Measurements from ENCODE around the gene KRTAP5-6.

KRTAP5-6 gene

DNA sequence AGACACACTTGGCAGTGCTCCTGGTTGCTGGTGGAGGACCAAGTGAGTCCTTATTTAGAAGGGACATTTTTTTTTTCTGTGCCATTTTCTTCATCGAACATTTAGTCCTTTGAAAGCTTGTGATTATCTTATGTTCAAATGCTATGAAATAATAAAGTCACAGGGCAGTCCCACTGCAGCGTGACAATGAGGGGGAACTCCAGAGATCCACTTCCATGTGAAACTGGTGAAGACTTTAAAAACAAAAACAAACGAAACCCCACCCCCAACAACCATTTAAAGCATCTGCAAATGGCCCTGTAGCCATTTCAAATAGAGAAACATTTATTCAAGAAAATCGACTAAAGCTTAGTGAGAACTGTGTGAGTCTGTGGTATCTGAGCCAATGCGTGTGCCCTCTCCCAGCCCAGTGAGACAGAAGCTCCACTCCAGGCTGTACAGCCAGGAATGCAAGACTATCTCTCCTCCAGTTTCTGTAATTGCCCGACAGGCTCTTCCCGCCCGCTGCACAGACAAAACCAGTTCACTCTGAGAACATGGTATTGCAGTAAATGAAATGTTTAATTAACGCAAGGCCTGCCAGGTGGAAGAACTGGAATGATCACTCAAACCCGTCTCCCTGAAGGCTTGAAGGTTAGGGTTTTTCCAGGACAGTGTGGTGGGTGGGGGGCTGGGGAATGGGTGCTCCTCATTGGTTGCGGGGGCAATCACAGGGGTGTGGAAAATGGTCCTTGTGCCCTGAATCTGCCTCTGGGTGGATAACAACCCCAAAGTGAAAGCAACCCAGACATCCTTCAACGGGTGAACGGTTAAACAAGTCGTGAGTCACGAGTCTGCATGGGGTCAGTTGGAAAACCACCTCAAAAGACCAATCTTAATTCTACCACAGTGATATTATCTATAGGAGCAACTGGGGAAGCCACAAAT, 8.4 kb downstream of the KRTAP5-6 start:
- 95% methylated on average over 8 of the region's 15 CpGs for WGBS (ENCODE audit: insufficient coverage)

DNA sequence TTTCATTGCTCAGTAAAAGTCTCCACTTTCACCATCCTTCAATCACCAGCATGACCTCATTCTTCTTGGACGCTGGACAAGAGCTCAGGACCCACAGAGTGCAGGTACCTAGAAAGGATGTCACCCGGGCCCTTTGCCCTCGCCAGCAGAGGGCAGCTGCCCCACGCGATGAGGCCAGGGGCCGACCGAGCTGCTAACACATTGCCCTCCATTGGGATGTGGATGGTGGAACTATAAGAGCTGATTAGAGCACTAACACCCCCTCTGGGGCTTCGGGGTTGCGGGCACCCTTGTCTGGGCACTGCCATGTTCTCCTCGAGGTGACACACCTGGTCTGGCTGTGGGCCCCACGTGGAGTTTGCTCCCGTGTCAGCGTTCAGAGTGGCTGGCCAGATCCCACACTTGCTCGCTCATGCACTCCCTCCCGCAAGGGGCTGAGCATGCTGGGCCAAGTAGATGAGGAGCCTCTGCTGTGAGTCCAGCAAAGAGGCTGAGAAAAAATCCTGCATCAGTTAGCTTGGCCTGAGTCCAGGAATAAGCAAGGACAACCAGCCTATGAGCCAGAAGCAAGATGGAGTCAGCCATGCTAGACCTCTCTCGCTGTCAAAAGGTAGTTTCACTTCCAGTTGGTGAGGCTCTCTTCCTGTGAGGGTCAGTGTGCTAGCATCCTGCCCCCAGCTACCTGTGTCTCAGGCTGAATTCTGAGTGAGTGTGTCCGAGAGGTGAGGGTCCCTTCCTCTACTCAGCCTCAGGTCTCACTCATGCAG, 9.8 kb downstream of the KRTAP5-6 start:
- 80% methylated on average over 16 of the region's 17 CpGs for WGBS (ENCODE audit: insufficient coverage)
- H3K36me3 ChIP-seq (ENCODE audit: control insufficient read depth in 4 of 4, insufficient read depth in 4 of 4, low read length in 3 of 4): no peaks in the 10 kb centered on the region
- POLR2A ChIA-PET: interaction anchor here (1.1 kb wide), 1 partner anchor 51 kb away, joined by 4 read pairs; no protein-coding TSS in a partner anchor
- peaks cover 0 to 3% (median 0%) of the 10 kb centered on the region in 5 experiments for H3K27me3 ChIP-seq (replicated peaks in 2 of 5; ENCODE audit: control insufficient read depth in 4 of 5, insufficient read depth in 5 of 5, low read length in 4 of 5)
- no peak overlapping the region for H3K4me3 ChIP-seq (ENCODE audit: control insufficient read depth in 1 of 7, extremely low read depth in 1 of 7, insufficient read depth in 4 of 7, low read depth in 2 of 7, low read length in 6 of 7)
- peak; percentile 31 to 50 (median 44) for DNase-seq
- CTCF ChIA-PET: interaction anchor here (0.7 to 3.8 kb wide), 25 partner anchors 10 to 449 kb away, joined by 3 to 35 read pairs (median 4); partner anchors contain the start of gene SYT8
- H3K27ac ChIP-seq (ENCODE audit: insufficient read depth in 1 of 2, low read depth in 1 of 2, low read length in 2 of 2, poor library complexity in 1 of 2, severe bottlenecking in 2 of 2): no peak overlapping the region
- peaks cover 0 to 7% (median 0%) of the 10 kb centered on the region in 4 experiments for H3K4me1 ChIP-seq (ENCODE audit: control extremely low read depth in 1 of 4, control insufficient read depth in 4 of 4, insufficient read depth in 4 of 4, low read length in 3 of 4)
- peaks cover 0 to 6% (median 0%) of the 10 kb centered on the region in 5 experiments for H3K9me3 ChIP-seq (ENCODE audit: control extremely low read depth in 1 of 5, control insufficient read depth in 4 of 5, insufficient read depth in 2 of 5, low read depth in 1 of 5, low read length in 4 of 5)

More for the DNA sequence above, 8.4 kb downstream of the KRTAP5-6 start:
- DNase-seq: peak in 2 of 3 donors; percentile 28 to 77
- ChIA-PET POLR2A (interaction anchor here (0.9 kb wide), 1 partner anchor 384 kb away, joined by 4 read pairs; no protein-coding TSS in a partner anchor), CTCF (interaction anchor here (1.1 to 3.8 kb wide), 4 partner anchors 11 to 127 kb away, joined by 3 to 35 read pairs (median 14); no protein-coding TSS in a partner anchor)
- Histone ChIP-seq H3K9me3 (ENCODE audit: control extremely low read depth in 1 of 5, control insufficient read depth in 4 of 5, insufficient read depth in 2 of 5, low read depth in 1 of 5, low read length in 4 of 5) (peaks cover 0 to 6% (median 3%) of the 10 kb centered on the region in 5 experiments), H3K27me3 (replicated peaks in 2 of 5; ENCODE audit: control insufficient read depth in 4 of 5, insufficient read depth in 5 of 5, low read length in 4 of 5) (peaks cover 0 to 3% (median 0%) of the 10 kb centered on the region in 5 experiments), H3K27ac (ENCODE audit: insufficient read depth in 1 of 2, low read depth in 1 of 2, low read length in 2 of 2, poor library complexity in 1 of 2, severe bottlenecking in 2 of 2) (no peak overlapping the region), H3K4me1 (ENCODE audit: control extremely low read depth in 1 of 4, control insufficient read depth in 4 of 4, insufficient read depth in 4 of 4, low read length in 3 of 4) (peaks cover 0 to 10% (median 3%) of the 10 kb centered on the region in 4 experiments), H3K4me3 (ENCODE audit: control insufficient read depth in 1 of 7, extremely low read depth in 1 of 7, insufficient read depth in 4 of 7, low read depth in 2 of 7, low read length in 6 of 7) (no peak overlapping the region), H3K36me3 (ENCODE audit: control insufficient read depth in 4 of 4, insufficient read depth in 4 of 4, low read length in 3 of 4) (no peaks in the 10 kb centered on the region)

DNA sequence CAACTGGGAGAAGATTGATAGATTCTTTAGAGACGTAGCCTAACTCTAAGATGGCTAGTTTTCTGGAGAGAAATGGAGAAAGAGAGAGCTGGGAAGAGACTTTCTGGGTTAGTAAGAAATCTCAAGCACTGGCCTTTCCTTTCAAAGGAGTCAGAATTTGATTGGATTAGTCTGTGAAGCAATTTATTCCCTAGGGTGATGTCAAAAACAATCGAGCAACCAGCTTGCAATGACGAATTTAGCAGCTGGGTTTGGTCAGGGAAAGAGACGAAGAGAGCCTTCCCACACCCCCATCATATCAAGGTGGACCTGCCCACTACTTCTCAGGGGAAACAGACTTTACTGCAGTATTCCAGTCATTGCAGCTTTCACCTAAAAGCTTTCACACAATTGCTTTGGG, 10.8 kb downstream of the KRTAP5-6 start:
- WGBS (ENCODE audit: insufficient coverage): 58% methylated on average over 4 of the region's 4 CpGs
- Histone ChIP-seq H3K4me3 (ENCODE audit: control insufficient read depth in 1 of 7, extremely low read depth in 1 of 7, insufficient read depth in 4 of 7, low read depth in 2 of 7, low read length in 6 of 7) (no peak overlapping the region), H3K36me3 (ENCODE audit: control insufficient read depth in 4 of 4, insufficient read depth in 4 of 4, low read length in 3 of 4) (no peaks in the 10 kb centered on the region), H3K9me3 (ENCODE audit: control extremely low read depth in 1 of 5, control insufficient read depth in 4 of 5, insufficient read depth in 2 of 5, low read depth in 1 of 5, low read length in 4 of 5) (peaks cover 0 to 6% (median 0%) of the 10 kb centered on the region in 5 experiments), H3K27me3 (replicated peaks in 2 of 5; ENCODE audit: control insufficient read depth in 4 of 5, insufficient read depth in 5 of 5, low read length in 4 of 5) (peaks cover 0 to 3% (median 0%) of the 10 kb centered on the region in 5 experiments), H3K27ac (ENCODE audit: insufficient read depth in 1 of 2, low read depth in 1 of 2, low read length in 2 of 2, poor library complexity in 1 of 2, severe bottlenecking in 2 of 2) (no peak overlapping the region), H3K4me1 (ENCODE audit: control extremely low read depth in 1 of 4, control insufficient read depth in 4 of 4, insufficient read depth in 4 of 4, low read length in 3 of 4) (peaks cover 0 to 7% (median 0%) of the 10 kb centered on the region in 4 experiments)
- ChIA-PET CTCF (interaction anchor here (0.9 to 3.8 kb wide), 13 partner anchors 9 to 448 kb away, joined by 3 to 35 read pairs (median 4); no protein-coding TSS in a partner anchor), POLR2A (no interaction called here)
- DNase-seq: no peak

DNA sequence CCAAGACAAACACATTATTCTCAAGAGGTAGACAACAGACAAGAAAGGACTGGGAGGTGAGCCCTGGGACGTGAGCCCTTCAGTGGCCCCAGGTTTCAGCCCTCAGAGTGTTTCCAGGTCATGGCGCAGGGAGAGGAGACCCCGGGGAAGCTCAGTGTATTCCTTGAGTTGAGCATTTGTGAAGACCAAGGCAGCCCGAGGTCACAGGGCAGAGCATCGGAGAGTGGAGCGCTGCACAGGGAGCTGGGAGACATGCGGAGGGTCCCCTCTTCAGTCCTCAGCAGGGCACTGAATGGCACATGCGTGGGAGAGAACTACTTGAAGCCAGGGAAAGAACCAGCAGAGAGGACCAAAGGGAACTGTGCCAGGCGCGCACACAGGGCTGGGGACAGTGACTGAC, 11.7 kb downstream of the KRTAP5-6 start:
- DNase-seq: no peak
- ChIA-PET CTCF (interaction anchor here (3.8 kb wide), 1 partner anchor 124 kb away, joined by 35 read pairs; no protein-coding TSS in a partner anchor), POLR2A (no interaction called here)
- H3K27ac ChIP-seq (ENCODE audit: insufficient read depth in 1 of 2, low read depth in 1 of 2, low read length in 2 of 2, poor library complexity in 1 of 2, severe bottlenecking in 2 of 2): no peak overlapping the region
- peaks cover 0 to 3% (median 0%) of the 10 kb centered on the region in 5 experiments for H3K27me3 ChIP-seq (replicated peaks in 2 of 5; ENCODE audit: control insufficient read depth in 4 of 5, insufficient read depth in 5 of 5, low read length in 4 of 5)
- H3K9me3 ChIP-seq (ENCODE audit: control extremely low read depth in 1 of 5, control insufficient read depth in 4 of 5, insufficient read depth in 2 of 5, low read depth in 1 of 5, low read length in 4 of 5): peaks cover 0 to 6% (median 0%) of the 10 kb centered on the region in 5 experiments
- H3K4me1 ChIP-seq (ENCODE audit: control extremely low read depth in 1 of 4, control insufficient read depth in 4 of 4, insufficient read depth in 4 of 4, low read length in 3 of 4): peaks cover 0 to 7% (median 0%) of the 10 kb centered on the region in 4 experiments
- H3K4me3 ChIP-seq (ENCODE audit: control insufficient read depth in 1 of 7, extremely low read depth in 1 of 7, insufficient read depth in 4 of 7, low read depth in 2 of 7, low read length in 6 of 7): no peak overlapping the region
- WGBS (ENCODE audit: insufficient coverage): 97% methylated on average over 9 of the region's 10 CpGs
- no peaks in the 10 kb centered on the region for H3K36me3 ChIP-seq (ENCODE audit: control insufficient read depth in 4 of 4, insufficient read depth in 4 of 4, low read length in 3 of 4)

DNA sequence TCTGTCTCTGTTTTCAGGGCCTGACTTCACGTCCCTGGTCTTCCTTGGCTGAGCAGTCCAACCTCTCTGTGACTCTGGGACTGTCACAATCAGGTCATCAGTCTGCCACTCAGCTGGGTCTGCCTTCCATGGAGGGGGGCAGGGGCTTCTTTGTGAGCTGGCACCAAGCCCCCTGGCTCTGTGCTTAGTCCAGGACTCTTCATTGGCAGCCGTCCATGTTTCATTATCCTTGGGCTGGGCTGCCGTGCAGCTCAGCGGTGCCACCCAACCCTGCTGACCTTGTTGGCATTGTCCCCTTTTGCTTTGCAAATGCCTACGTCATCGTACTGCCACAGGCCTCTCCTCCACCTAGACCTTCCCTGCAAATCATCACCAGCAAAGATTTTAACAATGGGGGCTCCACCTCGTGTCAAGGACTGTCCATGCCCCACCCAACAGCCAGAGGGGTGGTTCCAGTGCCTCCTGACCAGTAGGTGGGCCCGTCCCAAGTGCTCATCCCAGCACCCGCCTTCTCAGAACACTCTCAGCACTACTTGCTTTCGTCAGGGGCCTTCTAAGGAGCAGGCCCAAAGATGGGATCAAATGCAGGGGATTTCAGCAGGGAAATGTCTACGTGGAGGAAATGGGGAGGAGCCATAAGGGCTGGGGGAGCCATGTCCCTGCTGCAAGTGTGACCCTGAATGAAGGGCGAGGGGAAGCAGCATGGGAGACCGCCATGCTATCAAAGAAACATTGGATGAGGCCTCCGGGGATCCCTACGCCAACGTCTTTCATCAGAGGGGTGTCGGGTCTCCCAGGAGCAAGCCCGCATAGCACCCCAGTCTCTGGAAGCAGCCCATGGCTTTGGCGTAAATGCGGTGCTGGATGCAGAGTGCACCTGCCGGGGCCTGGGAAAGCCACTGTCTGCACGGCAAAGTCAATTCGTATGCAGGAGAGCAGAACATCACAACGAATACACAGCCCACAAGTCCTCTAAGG, 18.2 kb downstream of the KRTAP5-6 start:
- H3K4me1 ChIP-seq (ENCODE audit: control extremely low read depth in 1 of 4, control insufficient read depth in 4 of 4, insufficient read depth in 4 of 4, low read length in 3 of 4): no peaks in the 10 kb centered on the region
- H3K27ac ChIP-seq (ENCODE audit: insufficient read depth in 1 of 2, low read depth in 1 of 2, low read length in 2 of 2, poor library complexity in 1 of 2, severe bottlenecking in 2 of 2): no peak overlapping the region
- H3K36me3 ChIP-seq (ENCODE audit: control insufficient read depth in 4 of 4, insufficient read depth in 4 of 4, low read length in 3 of 4): no peaks in the 10 kb centered on the region
- CTCF ChIA-PET: no interaction called here
- POLR2A ChIA-PET: no interaction called here
- 89% methylated on average over 22 of the region's 24 CpGs for WGBS (ENCODE audit: insufficient coverage)
- no peaks in the 10 kb centered on the region for H3K9me3 ChIP-seq (ENCODE audit: control extremely low read depth in 1 of 5, control insufficient read depth in 4 of 5, insufficient read depth in 2 of 5, low read depth in 1 of 5, low read length in 4 of 5)
- DNase-seq: no peak
- H3K4me3 ChIP-seq (ENCODE audit: control insufficient read depth in 1 of 7, extremely low read depth in 1 of 7, insufficient read depth in 4 of 7, low read depth in 2 of 7, low read length in 6 of 7): no peak overlapping the region
- H3K27me3 ChIP-seq (replicated peaks in 2 of 5; ENCODE audit: control insufficient read depth in 4 of 5, insufficient read depth in 5 of 5, low read length in 4 of 5): no peaks in the 10 kb centered on the region

DNA sequence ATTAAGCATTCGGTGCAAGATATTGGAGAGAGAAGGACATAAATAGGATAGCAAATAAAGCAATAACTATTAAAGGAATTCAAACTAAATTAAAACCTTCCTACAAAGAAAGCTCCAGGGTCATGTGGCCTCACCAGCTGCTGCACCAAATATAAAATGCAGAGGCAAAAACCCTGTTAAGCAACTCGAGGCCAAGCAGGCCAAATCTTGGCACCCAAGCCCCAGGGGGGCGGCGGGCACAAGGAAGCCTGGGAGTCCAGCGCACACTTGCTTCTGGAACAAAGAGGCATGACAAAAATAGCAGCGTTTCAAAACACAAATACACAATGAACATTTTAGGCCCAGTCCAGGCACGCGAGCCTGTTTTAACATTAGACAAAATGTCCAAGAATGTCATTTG, 20.8 kb downstream of the KRTAP5-6 start:
- POLR2A ChIA-PET: no interaction called here

More for the DNA sequence above, 20.8 kb downstream of the KRTAP5-6 start:
- 94% methylated on average over 7 of the region's 8 CpGs for WGBS (ENCODE audit: insufficient coverage)
- Histone ChIP-seq H3K9me3 (ENCODE audit: control extremely low read depth in 1 of 5, control insufficient read depth in 4 of 5, insufficient read depth in 2 of 5, low read depth in 1 of 5, low read length in 4 of 5) (no peaks in the 10 kb centered on the region), H3K27me3 (replicated peaks in 2 of 5; ENCODE audit: control insufficient read depth in 4 of 5, insufficient read depth in 5 of 5, low read length in 4 of 5) (no peaks in the 10 kb centered on the region), H3K36me3 (ENCODE audit: control insufficient read depth in 4 of 4, insufficient read depth in 4 of 4, low read length in 3 of 4) (no peaks in the 10 kb centered on the region), H3K4me1 (ENCODE audit: control extremely low read depth in 1 of 4, control insufficient read depth in 4 of 4, insufficient read depth in 4 of 4, low read length in 3 of 4) (peaks cover 0 to 3% (median 0%) of the 10 kb centered on the region in 4 experiments), H3K4me3 (ENCODE audit: control insufficient read depth in 1 of 7, extremely low read depth in 1 of 7, insufficient read depth in 4 of 7, low read depth in 2 of 7, low read length in 6 of 7) (no peak overlapping the region), H3K27ac (ENCODE audit: insufficient read depth in 1 of 2, low read depth in 1 of 2, low read length in 2 of 2, poor library complexity in 1 of 2, severe bottlenecking in 2 of 2) (no peak overlapping the region)
- CTCF ChIA-PET: interaction anchor here (0.6 to 1.0 kb wide), 3 partner anchors 11 to 1007 kb away, joined by 3 to 4 read pairs (median 3); no protein-coding TSS in a partner anchor
- no peak for DNase-seq

Data from common myeloid progenitor, CD34-positive (primary cell).